Cardiac fibroblast (primary cell): Measurements from ENCODE around the gene OR52D1.

ENCODE experiments used
- DNase-seq, 2 donors: peaks; one replicate each; pipeline versions ENCODE4 v3.0.0 to v3.0.0-alpha.2; 2010; ENCODE audit warnings: low read depth in 2 of 2
- H3K4me3 ChIP-seq, 2 donors: replicated peaks in 1 of 2; 1 replicate in 1 of 2; 2 replicates in 1 of 2; pipeline ENCODE4 v1.5.1; 2011; ENCODE audit warnings: low read depth in 2 of 2, low read length in 2 of 2, mild to moderate bottlenecking in 2 of 2, moderate library complexity in 1 of 2
- CTCF ChIP-seq: IDR thresholded peaks from one replicate; pipeline ENCODE4 v1.5.1; 2011; ENCODE audit warnings: low read depth, mild to moderate bottlenecking, low read length, inconsistent platforms

OR52D1 gene

DNA sequence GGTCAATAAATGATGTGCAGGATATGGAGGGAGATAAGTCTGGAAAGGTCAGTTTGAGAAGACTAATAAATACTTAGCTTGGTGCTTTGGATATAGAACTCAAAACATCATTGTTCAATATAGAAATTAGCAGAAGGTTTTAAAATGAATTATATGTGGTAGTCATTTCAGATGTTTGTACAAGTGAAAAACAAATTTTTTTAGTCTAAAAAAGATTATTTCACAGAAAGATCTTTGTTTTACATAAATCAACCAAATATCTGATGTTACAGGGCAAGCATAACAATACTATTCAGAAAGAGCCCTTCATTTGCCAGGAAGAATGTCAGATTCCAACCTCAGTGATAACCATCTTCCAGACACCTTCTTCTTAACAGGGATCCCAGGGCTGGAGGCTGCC is at the start of gene OR52D1:
OR52D1 (plus strand) TSS at position 301 of the 400 bp plus-strand sequence; CDS start at position 323, 22 bp downstream.
- no peak for DNase-seq
- no peak for TF ChIP-seq CTCF
- no peak within 1 kb of the TSS for H3K4me3 ChIP-seq

- TF ChIP-seq CTCF = no peak
- DNase-seq = no peak
Observed at GRCh38 chr11:5441414-5441813, 47.1 kb upstream of the OR52D1 start, which contains the start of gene OR51I1. Gene OR51I1 (minus strand): TSS chr11:5441514. CDS start chr11:5441514, 0 bp downstream.

GRCh38 chr11:5443835-5444393 is 44.6 kb upstream of the OR52D1 start:
- no peak for DNase-seq
- TF ChIP-seq CTCF = no peak
- H3K4me3 ChIP-seq = no peak overlapping the region

More at GRCh38 chr11:5441414-5441813, 47.1 kb upstream of the OR52D1 start, which contains the start of gene OR51I1:
- no peak within 1 kb of the TSS for H3K4me3 ChIP-seq

- no peak for TF ChIP-seq CTCF
- no peak for DNase-seq
- H3K4me3 ChIP-seq = no peak within 1 kb of the TSS
Observed at GRCh38 chr11:5449023-5449422, 39.5 kb upstream of the OR52D1 start, which contains the start of gene OR51I2. Gene OR51I2 (plus strand): TSS chr11:5449323. CDS start chr11:5453489, 4,166 bp downstream.

DNA sequence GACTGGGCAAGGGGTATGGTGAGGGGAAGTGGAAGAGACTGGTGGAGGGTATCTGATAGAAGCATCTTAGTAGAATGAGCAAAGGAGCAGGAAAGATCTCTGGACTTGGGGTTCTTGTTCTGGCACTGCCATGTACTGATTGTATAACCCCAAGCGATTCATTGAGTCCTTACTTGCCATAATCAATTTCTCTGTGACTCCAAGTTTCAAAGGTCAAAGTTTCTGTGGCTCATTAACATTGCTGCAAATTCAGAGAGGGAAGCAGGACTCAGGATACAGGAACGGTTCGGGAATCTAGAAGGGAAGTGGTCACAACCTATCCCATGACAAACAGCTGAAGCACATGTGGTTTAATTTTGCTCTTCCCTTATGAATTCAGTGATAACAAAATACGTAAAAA is 39.1 kb upstream of the OR52D1 start:
- DNase-seq = no peak
- H3K4me3 ChIP-seq = no peak overlapping the region
- TF ChIP-seq CTCF = no peak

DNA sequence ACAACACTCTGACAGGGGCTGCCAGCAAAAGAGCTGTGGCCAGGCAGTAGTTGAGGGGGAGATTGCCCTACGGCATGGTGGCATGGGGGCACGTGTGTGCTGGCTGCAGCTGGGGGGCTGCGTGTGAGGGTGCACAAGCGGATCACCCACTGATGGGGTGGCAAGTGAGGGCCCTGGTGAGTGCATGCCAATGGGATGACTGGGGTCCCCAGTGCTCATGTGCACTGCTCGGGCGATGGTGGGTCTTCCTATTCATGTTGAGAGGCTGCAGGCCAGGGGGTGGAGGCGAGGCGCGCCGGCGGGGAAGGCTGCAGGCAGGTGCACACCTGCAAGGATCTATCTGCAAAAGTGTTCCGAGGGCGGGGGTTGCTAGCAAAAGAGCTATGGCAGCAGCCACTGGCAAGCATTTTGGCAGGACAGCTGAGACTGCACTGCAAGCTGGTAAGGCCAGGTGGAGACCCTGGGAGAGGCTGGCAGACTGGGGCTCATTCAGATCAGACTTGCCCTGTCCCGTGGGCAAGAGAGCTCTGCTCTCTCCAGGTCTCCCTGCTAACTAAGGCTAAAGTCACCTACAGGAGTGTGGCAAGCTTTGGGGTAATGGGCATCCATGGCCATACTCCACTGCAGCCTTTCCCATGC is 27.4 kb upstream of the OR52D1 start:
- no peak overlapping the region for H3K4me3 ChIP-seq
- no peak for TF ChIP-seq CTCF
- DNase-seq = no peak

GRCh38 chr11:5467527-5467926 is 21.0 kb upstream of the OR52D1 start:
- H3K4me3 ChIP-seq = no peak overlapping the region
- TF ChIP-seq CTCF = no peak
- no peak for DNase-seq
